Measurements from ENCODE around the gene CEP131. TPM values are rescaled to one million over a fixed set of nuclear protein-coding genes. Genes with fewer than 3 reads are reported as not detected.

CEP131 gene
- total RNA-seq, 2 experiments from 2014 or later, result 13.6 to 20.6 TPM

DNA sequence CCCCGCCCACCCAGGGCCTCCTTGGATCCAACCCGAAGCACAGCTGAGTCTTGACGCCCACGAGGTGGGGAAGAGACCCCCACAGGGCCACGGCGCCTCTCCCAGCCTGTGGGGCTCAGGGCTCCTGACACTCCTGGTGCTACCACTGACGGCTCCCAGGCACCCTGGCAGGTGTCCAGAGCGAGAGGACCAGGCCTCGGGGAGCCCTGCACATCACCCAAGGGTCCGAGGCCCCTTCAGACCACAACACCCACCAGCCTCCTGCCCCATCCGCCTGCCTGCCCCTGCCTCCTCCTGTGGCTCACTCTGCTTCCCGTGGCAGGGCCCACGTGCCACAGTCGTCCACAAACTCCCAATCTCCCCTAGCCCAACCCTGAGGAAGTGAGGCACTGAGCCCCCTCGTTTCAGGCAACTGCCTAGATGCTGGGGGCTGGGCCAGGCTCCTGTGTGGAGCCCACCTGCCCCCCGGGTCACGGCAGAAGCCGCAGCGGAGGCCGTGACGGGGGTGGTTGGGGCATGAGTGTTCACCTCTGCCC lies 28.5 kb downstream of the CEP131 start:
- Mint-ChIP-seq H3K36me3 (no peaks in the 10 kb centered on the region), H3K27me3 (no peaks in the 10 kb centered on the region), H3K27ac (no peak overlapping the region), H3K4me1 (no peaks in the 10 kb centered on the region), H3K9me3 (ENCODE audit: low read depth) (no peaks in the 10 kb centered on the region), H3K4me3 (no peak overlapping the region)
- DNase-seq (no peak), ATAC-seq (no peak)
- CTCF ChIA-PET, result no interaction called here

DNA sequence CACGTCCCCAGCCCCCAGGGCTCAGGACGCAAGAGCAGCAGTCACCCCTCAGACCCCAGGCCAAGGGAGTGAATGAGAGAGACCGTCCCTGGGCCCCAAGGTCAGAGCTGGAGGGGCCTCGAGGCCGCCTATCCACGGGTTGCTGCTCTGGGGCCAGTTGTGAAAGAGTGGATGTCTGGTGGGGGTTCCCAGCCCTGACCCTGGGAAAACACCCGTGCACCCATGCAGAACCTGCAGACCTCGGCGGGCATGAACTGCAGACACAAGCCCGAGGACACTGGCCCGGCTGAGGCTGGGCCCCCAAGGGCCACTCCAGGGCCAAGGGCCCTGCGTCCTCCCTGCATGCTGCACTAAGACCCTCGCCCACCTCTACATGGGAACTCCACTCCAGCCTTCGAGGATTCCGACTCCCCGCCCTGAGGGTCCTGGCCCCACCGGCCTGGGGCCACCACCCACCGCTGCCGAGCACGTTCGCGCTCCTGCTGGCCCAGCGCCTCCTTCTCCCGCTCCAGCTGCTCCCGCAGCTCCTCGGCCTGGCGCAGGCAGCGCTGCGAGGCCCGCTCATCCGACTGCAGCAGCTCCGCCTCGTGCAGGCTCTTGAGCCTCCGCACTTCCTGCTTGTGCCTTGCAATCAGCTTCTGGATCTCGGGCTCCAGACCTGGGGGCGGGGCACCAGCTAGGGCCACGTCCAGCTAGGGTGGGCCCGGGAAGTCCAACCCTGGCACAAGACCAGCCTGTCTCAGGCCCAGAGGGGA lies 29.1 kb downstream of the CEP131 start:
- ATAC-seq (no peak), DNase-seq (no peak)
- Mint-ChIP-seq H3K9me3 (ENCODE audit: low read depth) (no peaks in the 10 kb centered on the region), H3K4me3 (no peak overlapping the region), H3K27me3 (no peaks in the 10 kb centered on the region), H3K27ac (no peak overlapping the region), H3K4me1 (no peaks in the 10 kb centered on the region), H3K36me3 (no peaks in the 10 kb centered on the region)
- CTCF ChIA-PET, result no interaction called here

DNA sequence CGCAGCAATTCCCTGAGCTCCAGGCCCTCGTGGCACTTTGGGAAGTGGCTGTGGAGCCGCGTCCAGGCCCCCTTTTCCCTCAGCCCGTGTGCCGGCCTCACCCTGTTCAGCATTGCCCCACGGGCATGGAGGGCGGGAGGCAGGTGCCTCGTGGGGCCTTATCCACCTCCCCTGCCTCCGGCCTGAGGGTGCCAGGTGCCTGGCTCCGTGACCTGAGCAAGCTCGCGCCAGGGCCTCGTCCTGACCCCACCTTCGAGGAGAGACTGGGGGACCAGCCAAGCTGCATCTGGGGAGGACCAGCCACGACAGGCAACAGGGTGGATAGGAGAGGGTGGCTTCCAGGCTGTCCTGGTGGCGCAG lies 29.7 kb downstream of the CEP131 start:
- Mint-ChIP-seq H3K9me3 (ENCODE audit: low read depth) (no peaks in the 10 kb centered on the region), H3K27me3 (no peaks in the 10 kb centered on the region), H3K27ac (no peak overlapping the region), H3K36me3 (no peaks in the 10 kb centered on the region), H3K4me3 (no peak overlapping the region), H3K4me1 (no peaks in the 10 kb centered on the region)
- DNase-seq (no peak), ATAC-seq (no peak)
- CTCF ChIA-PET, result no interaction called here

DNA sequence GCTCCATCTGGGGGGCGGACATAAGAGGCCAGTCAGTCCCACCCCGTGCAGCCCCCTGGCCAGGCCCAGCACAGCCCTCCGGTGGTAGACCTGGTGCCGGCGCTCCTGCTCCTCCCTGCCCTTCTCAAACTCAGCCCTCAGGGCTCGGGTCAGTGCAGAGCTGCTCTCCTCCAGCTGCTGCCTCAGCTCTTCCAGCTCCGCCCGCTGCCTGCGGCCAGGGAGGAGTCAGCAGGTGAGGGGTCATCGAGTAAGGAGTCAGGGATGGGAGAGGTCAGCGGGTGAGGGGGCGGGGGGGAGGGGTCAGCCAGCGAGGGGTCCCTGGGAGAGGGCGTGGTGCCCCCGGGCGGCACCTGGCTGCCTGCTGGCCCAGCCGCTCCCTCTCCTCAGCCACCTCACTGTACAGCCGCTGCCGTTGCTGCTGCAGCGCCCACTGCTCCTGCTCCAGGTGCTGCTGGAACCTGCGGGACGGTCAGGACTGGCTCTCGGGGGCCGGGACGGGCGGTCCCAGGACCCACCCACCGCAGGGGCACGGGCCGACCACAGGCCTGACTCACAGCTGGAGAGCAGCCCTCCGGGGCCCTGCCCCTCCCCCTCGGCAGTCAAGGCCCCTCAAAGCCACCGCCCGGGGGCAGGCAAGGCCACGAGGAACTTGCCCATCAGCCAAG lies 30.2 kb downstream of the CEP131 start:
- Mint-ChIP-seq H3K27me3 (no peaks in the 10 kb centered on the region), H3K9me3 (ENCODE audit: low read depth) (no peaks in the 10 kb centered on the region), H3K4me1 (no peaks in the 10 kb centered on the region), H3K27ac (no peak overlapping the region), H3K4me3 (no peak overlapping the region), H3K36me3 (no peaks in the 10 kb centered on the region)
- CTCF ChIA-PET, result no interaction called here
- DNase-seq, result no peak
- no peak for ATAC-seq

DNA sequence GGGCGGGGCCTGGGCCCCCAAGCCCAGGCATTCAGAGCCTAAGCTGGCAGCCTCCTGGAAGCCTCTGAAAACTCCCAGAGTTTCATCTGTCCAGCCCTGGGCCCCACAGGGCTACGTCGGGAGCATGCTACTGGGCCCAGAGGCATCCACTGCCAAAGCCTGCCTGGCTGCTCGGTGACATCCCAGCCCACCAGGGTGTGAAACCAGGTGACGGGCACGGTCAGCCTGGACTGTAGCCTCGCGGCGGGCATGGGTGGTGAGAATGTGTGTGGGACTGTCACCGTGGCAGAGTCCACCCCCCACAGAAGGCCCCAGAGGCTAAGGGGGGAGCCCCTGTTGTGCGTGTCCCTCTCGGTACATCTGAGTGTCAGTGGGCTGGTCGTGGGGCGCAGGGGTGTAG lies 31.1 kb downstream of the CEP131 start:
- no peak for DNase-seq
- no peaks in the 10 kb centered on the region for H3K9me3 Mint-ChIP-seq (ENCODE audit: low read depth)
- ATAC-seq, result no peak
- H3K4me1 Mint-ChIP-seq, result no peaks in the 10 kb centered on the region
- CTCF ChIA-PET, result no interaction called here
- no peaks in the 10 kb centered on the region for H3K36me3 Mint-ChIP-seq
- H3K27me3 Mint-ChIP-seq, result no peaks in the 10 kb centered on the region
- no peak overlapping the region for H3K4me3 Mint-ChIP-seq
- no peak overlapping the region for H3K27ac Mint-ChIP-seq

DNA sequence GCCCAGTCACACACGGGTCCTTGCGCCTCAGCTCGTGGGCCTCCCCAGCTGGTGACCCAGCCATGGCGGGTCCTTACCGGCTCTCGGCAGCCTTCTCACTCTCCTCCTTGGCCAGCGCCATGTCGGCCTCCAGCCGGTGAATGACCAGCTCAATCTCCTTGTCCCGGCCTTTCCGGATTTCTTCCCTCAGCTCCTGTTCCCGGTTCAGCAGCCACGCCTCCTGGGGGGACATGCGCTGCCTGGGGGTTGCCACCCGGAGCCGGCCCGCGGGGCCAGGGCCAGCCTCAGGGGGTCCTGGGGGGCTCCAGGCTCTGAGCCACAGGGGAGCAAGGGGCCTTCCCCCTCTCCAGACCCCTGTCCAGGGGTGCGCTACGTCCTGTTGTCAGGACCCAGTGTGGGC lies 31.6 kb downstream of the CEP131 start:
- no peak for ATAC-seq
- Mint-ChIP-seq H3K27ac (no peak overlapping the region), H3K36me3 (no peaks in the 10 kb centered on the region), H3K4me3 (no peak overlapping the region), H3K9me3 (ENCODE audit: low read depth) (no peaks in the 10 kb centered on the region), H3K27me3 (no peaks in the 10 kb centered on the region), H3K4me1 (no peaks in the 10 kb centered on the region)
- no peak for DNase-seq
- CTCF ChIA-PET, result no interaction called here

DNA sequence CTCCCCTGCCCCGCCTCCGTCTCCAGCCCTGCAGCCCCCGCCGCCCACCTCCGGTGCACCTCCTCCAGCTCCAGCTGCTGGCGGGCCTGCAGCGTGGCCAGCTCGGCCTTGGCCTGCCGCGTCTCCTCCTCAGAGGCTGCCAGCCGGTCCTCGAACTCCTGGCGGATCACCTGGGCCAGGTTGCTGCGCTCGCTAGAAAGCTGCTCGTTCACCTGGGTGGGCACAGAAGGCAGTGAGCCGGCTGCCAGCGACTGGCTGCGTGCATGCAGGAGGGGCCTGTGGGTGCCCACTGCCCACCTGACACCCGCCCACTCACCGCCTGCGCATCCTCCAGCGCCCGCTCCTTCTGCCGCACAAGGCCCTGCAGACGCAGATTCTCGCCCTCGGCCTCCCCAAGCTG lies 32.2 kb downstream of the CEP131 start:
- Mint-ChIP-seq H3K4me3 (no peak overlapping the region), H3K9me3 (ENCODE audit: low read depth) (no peaks in the 10 kb centered on the region), H3K27me3 (no peaks in the 10 kb centered on the region), H3K4me1 (no peaks in the 10 kb centered on the region), H3K27ac (no peak overlapping the region), H3K36me3 (no peaks in the 10 kb centered on the region)
- ATAC-seq (no peak), DNase-seq (no peak)
- CTCF ChIA-PET, result no interaction called here

DNA sequence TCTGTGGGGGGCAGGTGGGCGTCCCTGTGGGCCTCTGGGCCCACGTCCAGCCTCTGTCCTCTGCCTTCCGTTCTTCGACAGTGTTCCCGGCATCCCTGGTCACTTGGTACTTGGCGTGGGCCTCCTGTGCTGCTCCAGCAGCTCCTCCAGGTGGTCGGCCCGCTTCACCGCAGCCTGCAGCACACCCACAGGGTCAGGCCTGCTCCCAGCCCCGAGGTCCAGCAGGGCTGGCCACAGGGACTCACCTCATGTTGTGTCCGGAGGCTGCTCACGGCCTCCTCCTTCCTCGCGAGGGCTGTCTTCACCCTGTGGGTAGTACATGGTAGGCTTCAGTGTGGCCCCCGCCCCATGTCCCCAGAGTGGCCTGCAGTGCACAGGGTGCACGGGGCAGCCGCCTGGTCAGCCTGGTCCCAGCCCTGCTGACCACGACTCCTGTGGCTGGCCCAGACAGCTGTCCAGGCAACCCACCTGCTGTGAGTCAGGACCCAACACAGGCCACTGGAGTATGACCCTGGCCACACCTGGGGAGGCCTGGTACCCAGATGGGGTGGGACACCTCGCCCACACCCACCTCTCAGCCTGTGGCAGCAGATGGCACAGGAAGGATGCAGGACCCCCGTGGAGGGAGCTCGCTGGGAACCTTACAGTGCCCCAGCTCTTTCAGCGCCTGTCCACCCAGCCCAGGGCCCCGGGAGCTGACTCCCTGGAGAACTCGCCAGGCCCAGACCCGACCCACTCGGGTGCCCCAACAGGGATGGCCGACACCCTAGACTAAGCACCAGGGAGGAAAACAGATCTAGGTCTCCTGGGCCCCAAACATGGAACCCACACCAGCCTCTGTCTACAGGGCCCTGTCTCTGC lies 32.9 kb downstream of the CEP131 start:
- CTCF ChIA-PET, result no interaction called here
- Mint-ChIP-seq H3K9me3 (ENCODE audit: low read depth) (no peaks in the 10 kb centered on the region), H3K4me3 (no peak overlapping the region), H3K36me3 (no peaks in the 10 kb centered on the region), H3K4me1 (no peaks in the 10 kb centered on the region), H3K27ac (no peak overlapping the region), H3K27me3 (no peaks in the 10 kb centered on the region)
- DNase-seq (no peak), ATAC-seq (no peak)

DNA sequence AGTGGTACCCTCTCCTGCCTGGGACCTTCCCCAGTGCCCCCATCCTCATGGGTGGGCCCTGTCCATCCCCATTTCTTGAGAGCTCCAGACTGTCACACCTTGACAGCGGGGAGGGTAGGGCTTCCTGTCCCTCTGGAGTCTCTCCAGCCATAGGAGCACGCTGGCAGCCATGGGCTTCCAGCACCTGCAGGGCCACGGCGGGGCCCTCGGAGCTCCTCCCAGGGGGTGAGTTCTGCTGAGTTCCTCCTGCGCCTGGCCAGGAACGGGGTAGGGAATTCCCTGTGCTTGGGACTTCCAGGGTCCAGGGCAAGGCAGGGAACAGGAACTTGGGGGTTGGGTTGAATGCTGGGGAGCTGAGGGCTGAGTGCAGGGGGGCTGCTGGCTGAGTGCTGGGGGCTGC lies 33.7 kb downstream of the CEP131 start:
- Mint-ChIP-seq H3K4me3 (no peak overlapping the region), H3K4me1 (no peaks in the 10 kb centered on the region), H3K27me3 (no peaks in the 10 kb centered on the region), H3K9me3 (ENCODE audit: low read depth) (no peaks in the 10 kb centered on the region), H3K36me3 (no peaks in the 10 kb centered on the region), H3K27ac (no peak overlapping the region)
- DNase-seq (no peak), ATAC-seq (no peak)
- CTCF ChIA-PET, result no interaction called here

DNA sequence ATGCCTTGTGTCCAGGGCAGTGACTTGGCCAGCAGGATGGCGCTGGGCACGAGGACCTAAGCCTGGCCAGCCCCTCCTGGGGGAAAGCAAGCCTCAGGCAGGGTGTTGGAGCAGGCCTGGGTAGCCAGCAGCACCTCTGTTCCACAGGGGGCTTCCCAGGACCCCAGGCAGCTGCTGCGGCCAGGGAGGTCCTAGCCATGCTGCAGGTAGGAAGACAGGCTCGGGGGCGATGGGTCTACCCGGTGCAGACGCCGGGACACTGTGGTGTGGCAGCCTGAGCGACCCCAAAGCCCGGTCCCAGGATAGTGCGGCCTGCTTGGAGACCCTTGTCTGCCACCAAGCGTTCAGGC lies 34.3 kb downstream of the CEP131 start:
- no peaks in the 10 kb centered on the region for H3K27me3 Mint-ChIP-seq
- CTCF ChIA-PET, result no interaction called here
- no peak overlapping the region for H3K27ac Mint-ChIP-seq
- H3K4me1 Mint-ChIP-seq, result no peaks in the 10 kb centered on the region
- DNase-seq (no peak), ATAC-seq (no peak)
- no peaks in the 10 kb centered on the region for H3K36me3 Mint-ChIP-seq
- no peaks in the 10 kb centered on the region for H3K9me3 Mint-ChIP-seq (ENCODE audit: low read depth)
- no peak overlapping the region for H3K4me3 Mint-ChIP-seq

DNA sequence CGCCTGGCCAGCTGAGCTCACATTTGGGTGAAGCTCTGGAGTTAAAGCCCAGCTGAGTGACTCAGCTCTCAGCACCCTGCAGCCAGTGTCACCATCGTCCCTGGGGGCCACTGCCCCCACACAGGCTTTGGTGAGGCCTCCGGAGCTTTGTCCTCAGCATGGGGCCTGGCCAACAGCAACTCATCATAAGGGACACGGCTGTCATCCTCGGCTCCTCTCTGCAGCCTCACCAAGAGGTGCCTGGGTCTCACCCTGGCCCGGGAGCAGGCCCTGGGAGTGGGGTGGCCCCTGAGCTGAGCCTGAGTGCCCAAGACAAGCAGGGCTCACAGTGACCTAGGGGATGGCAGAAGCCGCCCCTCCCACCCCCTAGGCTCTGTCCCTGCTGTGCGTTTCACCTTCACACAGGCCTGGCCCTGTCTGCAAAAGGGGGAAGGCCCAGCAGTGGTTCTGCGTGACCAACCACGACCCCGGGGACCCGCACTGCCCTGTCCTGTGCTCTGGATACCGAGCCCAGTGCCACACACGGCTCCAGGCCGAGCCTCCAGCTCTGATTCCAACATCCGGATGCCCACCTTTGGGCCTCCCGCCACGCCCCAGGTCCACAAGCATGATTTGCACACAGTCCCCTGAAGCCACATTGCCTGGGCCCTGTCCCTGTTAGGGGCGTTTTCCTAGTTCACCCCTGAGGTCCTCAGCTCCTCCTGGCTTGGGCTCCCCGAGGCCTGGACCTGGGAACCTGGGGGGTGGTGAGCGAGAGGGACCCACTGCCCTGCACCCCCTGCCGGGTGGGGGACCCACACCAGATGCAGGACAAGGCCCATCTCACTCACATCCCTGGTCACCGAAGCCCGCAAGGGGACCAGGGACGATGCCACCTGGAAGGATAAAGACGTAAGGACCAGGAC lies 34.9 kb downstream of the CEP131 start:
- ATAC-seq, result no peak
- CTCF ChIA-PET, result no interaction called here

DNA sequence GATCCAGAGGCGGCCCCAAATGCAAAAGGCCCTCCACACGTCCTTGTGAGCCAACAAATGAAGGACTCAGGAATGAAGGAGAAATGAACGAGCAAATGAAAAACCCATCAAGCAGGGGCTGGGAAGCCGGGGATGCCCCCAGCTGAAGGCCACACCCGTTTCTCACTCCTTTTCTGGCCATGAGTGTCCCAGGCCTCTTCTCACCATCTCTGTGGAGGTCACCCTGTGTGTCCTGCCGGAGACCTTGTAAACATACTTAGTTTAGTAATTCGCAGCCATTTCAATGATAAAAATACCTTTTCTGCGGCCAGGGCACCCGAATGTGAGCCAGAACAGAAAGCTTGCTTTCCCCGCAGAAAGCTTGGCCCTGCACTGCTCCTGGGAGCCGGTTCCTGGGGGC lies 35.6 kb downstream of the CEP131 start:
- H3K4me1 Mint-ChIP-seq, result no peaks in the 10 kb centered on the region
- no peak overlapping the region for H3K27ac Mint-ChIP-seq
- H3K9me3 Mint-ChIP-seq (ENCODE audit: low read depth), result no peaks in the 10 kb centered on the region
- no peaks in the 10 kb centered on the region for H3K27me3 Mint-ChIP-seq
- no peaks in the 10 kb centered on the region for H3K36me3 Mint-ChIP-seq
- ATAC-seq (no peak), DNase-seq (no peak)
- no peak overlapping the region for H3K4me3 Mint-ChIP-seq
- CTCF ChIA-PET, result no interaction called here

More for the DNA sequence above, 34.9 kb downstream of the CEP131 start:
- H3K27me3 Mint-ChIP-seq, result no peaks in the 10 kb centered on the region
- no peak overlapping the region for H3K4me3 Mint-ChIP-seq
- no peak overlapping the region for H3K27ac Mint-ChIP-seq
- no peaks in the 10 kb centered on the region for H3K36me3 Mint-ChIP-seq
- no peaks in the 10 kb centered on the region for H3K4me1 Mint-ChIP-seq
- no peak for DNase-seq
- no peaks in the 10 kb centered on the region for H3K9me3 Mint-ChIP-seq (ENCODE audit: low read depth)

DNA sequence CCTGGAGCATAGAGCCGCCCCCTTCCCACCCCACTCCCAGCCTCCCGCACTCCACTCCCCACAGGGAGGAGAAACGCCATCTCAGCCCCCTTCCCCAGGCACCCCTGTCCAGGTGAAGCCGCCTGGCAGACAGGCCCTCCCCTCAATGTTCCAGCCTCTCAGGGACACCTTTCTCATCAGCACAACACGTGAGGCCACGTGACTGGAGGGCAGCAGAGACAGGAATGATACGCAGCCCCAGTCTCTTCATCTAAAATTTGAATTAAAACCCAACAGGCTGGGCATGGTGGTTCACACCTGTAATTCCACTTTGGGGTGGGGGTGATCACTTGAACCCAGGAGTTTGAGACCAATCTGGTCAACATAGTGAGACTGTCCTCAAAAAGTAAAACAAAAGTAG lies 36.6 kb downstream of the CEP131 start:
- DNase-seq (no peak), ATAC-seq (no peak)
- H3K9me3 Mint-ChIP-seq (ENCODE audit: low read depth), result no peaks in the 10 kb centered on the region
- no peak overlapping the region for H3K27ac Mint-ChIP-seq
- CTCF ChIA-PET, result no interaction called here
- H3K4me1 Mint-ChIP-seq, result no peaks in the 10 kb centered on the region
- H3K36me3 Mint-ChIP-seq, result no peaks in the 10 kb centered on the region
- H3K27me3 Mint-ChIP-seq, result no peaks in the 10 kb centered on the region
- H3K4me3 Mint-ChIP-seq, result no peak overlapping the region
